ENCODE measurements around the gene AUP1. TPM values are rescaled to one million over a fixed set of nuclear protein-coding genes. Genes with fewer than 3 reads are reported as not detected.

Gene AUP1
- polyA plus RNA-seq, 3 donors, result 130 to 385 (median 149) TPM

DNA sequence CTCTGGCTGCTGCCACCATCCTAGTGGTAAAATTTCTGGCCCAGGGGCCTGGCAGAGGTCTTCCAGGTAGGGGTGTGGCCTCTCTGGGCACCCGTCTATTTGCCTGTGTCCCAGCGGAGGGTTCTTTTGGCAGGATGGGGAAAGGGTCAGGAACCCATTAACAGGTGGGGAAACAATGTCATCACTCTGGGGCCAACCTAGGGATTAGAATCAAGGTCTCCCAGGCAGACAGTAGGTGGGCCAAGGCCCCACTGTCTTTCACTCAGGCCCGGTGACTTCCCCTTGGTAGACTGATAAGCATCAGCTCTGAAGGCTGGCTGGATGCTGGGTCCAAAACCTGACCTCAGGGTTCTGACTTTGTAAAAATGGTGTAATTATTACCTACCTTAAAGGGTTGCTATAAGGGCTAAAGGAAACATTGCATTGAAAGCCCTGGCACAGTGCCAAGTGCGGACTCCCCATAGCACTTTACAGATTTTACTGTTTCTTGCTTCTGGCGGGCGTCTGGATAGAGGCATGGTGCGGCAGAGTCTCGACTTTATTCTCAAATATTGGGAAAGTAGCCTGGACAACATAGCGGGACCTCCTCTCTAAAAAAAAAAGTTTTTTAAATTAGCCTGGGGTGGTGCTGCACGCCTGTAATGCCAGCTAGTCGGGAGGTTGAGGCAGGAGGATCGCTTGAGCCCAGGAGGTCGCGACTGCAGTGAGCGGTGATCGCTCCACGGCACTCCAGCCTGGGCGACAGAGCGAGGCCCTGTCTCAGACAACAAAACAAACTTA is 32.3 kb downstream of the AUP1 start:
- peak overlapping the region in 1 of 7 donors; percentile 24 for H3K27ac Mint-ChIP-seq
- peaks cover 57 to 68% (median 64%) of the 10 kb centered on the region in 3 donors for H3K27me3 Mint-ChIP-seq (ENCODE audit: low read depth in 3 of 3)
- 83% methylated on average over 5 of the region's 19 CpGs for WGBS (ENCODE audit: insufficient coverage)
- Histone ChIP-seq H3K4me1 (ENCODE audit: control insufficient read depth in 1 of 2, insufficient read depth in 2 of 2, low read length in 2 of 2) (peaks cover 30 to 31% of the 10 kb centered on the region in 2 donors), H3K4me2 (replicated peaks; ENCODE audit: extremely low read depth, low read length, poor library complexity, severe bottlenecking) (peak overlapping the region; percentile 87), H3K27ac (ENCODE audit: low read depth in 1 of 2, low read length in 2 of 2) (no peak overlapping the region), H4K20me1 (ENCODE audit: insufficient read depth, low read length) (no peaks in the 10 kb centered on the region), H3K36me3 (replicated peaks in 1 of 2; ENCODE audit: control insufficient read depth in 1 of 2, insufficient read depth in 2 of 2, low read length in 2 of 2) (peaks cover 20 to 25% of the 10 kb centered on the region in 2 donors), H3K4me3 (replicated peaks in 1 of 3; ENCODE audit: low read depth in 2 of 3, low read length in 3 of 3) (peak overlapping the region in 1 of 3 experiments; percentile 79), H3K9ac (ENCODE audit: insufficient read depth, low read length, poor library complexity, severe bottlenecking) (no peak overlapping the region), H3K27me3 (ENCODE audit: control insufficient read depth in 2 of 2, insufficient read depth in 2 of 2, low read length in 2 of 2) (peaks cover 51 to 63% of the 10 kb centered on the region in 2 donors), H3K9me3 (replicated peaks in 1 of 2; ENCODE audit: control insufficient read depth in 1 of 2, insufficient read depth in 1 of 2, low read length in 2 of 2) (peaks cover 0 to 20% of the 10 kb centered on the region in 2 donors), H3K79me2 (ENCODE audit: insufficient read depth, low read length) (no peaks in the 10 kb centered on the region), H2AFZ (ENCODE audit: insufficient read depth, low read depth, low read length, poor library complexity, severe bottlenecking) (peak overlapping the region; percentile 90)
- peaks cover 32% of the 10 kb centered on the region for H3K4me1 Mint-ChIP-seq
- intact Hi-C loops (cut with micrococcal nuclease), result no loop called here
- H3K9me3 Mint-ChIP-seq, result peaks cover 0 to 27% (median 4%) of the 10 kb centered on the region in 7 donors
- peaks cover 52 to 60% of the 10 kb centered on the region in 2 donors for H3K36me3 Mint-ChIP-seq
- H3K4me3 Mint-ChIP-seq, result peak overlapping the region; percentile 76 to 97
- DNase-seq, result no peak
- TF ChIP-seq, protein P1, sequence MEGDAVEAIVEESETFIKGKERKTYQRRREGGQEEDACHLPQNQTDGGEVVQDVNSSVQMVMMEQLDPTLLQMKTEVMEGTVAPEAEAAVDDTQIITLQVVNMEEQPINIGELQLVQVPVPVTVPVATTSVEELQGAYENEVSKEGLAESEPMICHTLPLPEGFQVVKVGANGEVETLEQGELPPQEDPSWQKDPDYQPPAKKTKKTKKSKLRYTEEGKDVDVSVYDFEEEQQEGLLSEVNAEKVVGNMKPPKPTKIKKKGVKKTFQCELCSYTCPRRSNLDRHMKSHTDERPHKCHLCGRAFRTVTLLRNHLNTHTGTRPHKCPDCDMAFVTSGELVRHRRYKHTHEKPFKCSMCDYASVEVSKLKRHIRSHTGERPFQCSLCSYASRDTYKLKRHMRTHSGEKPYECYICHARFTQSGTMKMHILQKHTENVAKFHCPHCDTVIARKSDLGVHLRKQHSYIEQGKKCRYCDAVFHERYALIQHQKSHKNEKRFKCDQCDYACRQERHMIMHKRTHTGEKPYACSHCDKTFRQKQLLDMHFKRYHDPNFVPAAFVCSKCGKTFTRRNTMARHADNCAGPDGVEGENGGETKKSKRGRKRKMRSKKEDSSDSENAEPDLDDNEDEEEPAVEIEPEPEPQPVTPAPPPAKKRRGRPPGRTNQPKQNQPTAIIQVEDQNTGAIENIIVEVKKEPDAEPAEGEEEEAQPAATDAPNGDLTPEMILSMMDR (IDR thresholded peaks at IDR 0.05), result no peak

DNA sequence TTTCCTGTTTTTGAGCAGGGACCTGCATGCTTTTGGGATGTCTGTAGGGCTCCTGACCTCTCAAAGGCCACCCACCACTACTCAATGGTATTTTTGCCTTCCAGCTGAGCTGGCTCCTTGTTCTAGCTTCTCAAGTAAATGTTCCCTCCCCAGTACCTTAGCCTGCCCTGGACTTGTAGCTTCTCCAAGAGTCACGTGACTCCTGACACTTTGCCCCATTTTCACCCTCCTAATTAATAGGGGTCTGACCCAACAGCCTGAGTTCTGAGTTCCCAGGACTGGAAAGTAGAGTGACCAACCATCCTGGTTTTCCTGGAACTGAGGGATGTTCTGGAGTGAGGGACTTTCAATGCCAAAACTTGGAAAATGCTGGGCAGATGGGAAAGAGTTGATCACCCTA is 34.1 kb downstream of the AUP1 start:
- intact Hi-C loops (cut with micrococcal nuclease), result no loop called here
- H3K27ac Mint-ChIP-seq, result no peak overlapping the region
- H3K4me1 Mint-ChIP-seq, result peaks cover 26% of the 10 kb centered on the region

More for the DNA sequence above, 34.1 kb downstream of the AUP1 start:
- Histone ChIP-seq H3K79me2 (ENCODE audit: insufficient read depth, low read length) (no peaks in the 10 kb centered on the region), H2AFZ (ENCODE audit: insufficient read depth, low read depth, low read length, poor library complexity, severe bottlenecking) (no peak overlapping the region), H3K27ac (ENCODE audit: low read depth in 1 of 2, low read length in 2 of 2) (no peak overlapping the region), H3K9me3 (replicated peaks in 1 of 2; ENCODE audit: control insufficient read depth in 1 of 2, insufficient read depth in 1 of 2, low read length in 2 of 2) (peaks cover 0 to 20% of the 10 kb centered on the region in 2 donors), H3K27me3 (ENCODE audit: control insufficient read depth in 2 of 2, insufficient read depth in 2 of 2, low read length in 2 of 2) (peaks cover 35 to 46% of the 10 kb centered on the region in 2 donors), H3K4me1 (ENCODE audit: control insufficient read depth in 1 of 2, insufficient read depth in 2 of 2, low read length in 2 of 2) (peaks cover 26 to 28% of the 10 kb centered on the region in 2 donors), H4K20me1 (ENCODE audit: insufficient read depth, low read length) (no peaks in the 10 kb centered on the region), H3K4me3 (replicated peaks in 1 of 3; ENCODE audit: low read depth in 2 of 3, low read length in 3 of 3) (no peak overlapping the region), H3K9ac (ENCODE audit: insufficient read depth, low read length, poor library complexity, severe bottlenecking) (no peak overlapping the region), H3K4me2 (replicated peaks; ENCODE audit: extremely low read depth, low read length, poor library complexity, severe bottlenecking) (no peak overlapping the region), H3K36me3 (replicated peaks in 1 of 2; ENCODE audit: control insufficient read depth in 1 of 2, insufficient read depth in 2 of 2, low read length in 2 of 2) (peaks cover 38 to 43% of the 10 kb centered on the region in 2 donors)
- WGBS (ENCODE audit: insufficient coverage), result no CpG with 5 or more reads among the region's 1 CpG
- Mint-ChIP-seq H3K9me3 (peaks cover 0 to 21% (median 3%) of the 10 kb centered on the region in 7 donors), H3K27me3 (ENCODE audit: low read depth in 3 of 3) (peaks cover 41 to 50% (median 47%) of the 10 kb centered on the region in 3 donors), H3K4me3 (peak overlapping the region in 1 of 2 donors; percentile 24), H3K36me3 (peaks cover 64 to 66% of the 10 kb centered on the region in 2 donors)
- TF ChIP-seq, protein P1 (IDR thresholded peaks at IDR 0.05), result no peak
- no peak for DNase-seq
